ENCODE data around the gene CTTN. TPM values are rescaled to one million over a fixed set of nuclear protein-coding genes. Genes with fewer than 3 reads are reported as not detected.

Gene CTTN
- total RNA-seq, 1 donor from 2014 or later = 51.4 TPM

DNA sequence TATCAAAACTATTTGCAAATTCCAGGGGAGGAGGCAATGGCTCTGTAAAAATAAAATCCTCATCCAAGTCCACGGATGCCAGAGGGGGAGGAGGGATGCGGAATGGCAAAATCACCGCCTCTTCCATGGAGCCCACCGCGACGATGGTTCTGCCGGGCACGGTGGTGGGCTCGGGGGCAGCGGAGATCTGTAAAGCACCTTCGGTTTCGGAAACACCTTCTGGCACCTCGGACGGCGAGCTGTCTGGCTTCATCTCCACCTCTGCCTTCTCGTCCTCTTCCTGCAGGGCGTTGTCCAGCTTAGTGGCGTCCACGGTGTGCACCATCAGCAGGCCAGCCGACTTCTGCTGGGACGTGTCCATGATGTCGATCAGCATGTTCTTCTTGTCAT is 87.7 kb downstream of the CTTN start:
- no peak overlapping the region for H3K27ac Mint-ChIP-seq
- no peaks in the 10 kb centered on the region for H3K36me3 Mint-ChIP-seq (ENCODE audit: low read depth)
- peaks cover under 1% of the 10 kb centered on the region for H3K9me3 Mint-ChIP-seq
- no peak overlapping the region for H3K4me3 Mint-ChIP-seq
- H3K27me3 Mint-ChIP-seq (ENCODE audit: insufficient read depth) = no peaks in the 10 kb centered on the region
- no peaks in the 10 kb centered on the region for H3K4me1 Mint-ChIP-seq (ENCODE audit: low read depth)
- intact Hi-C loops (cut with micrococcal nuclease) = no loop called here
- no peak for DNase-seq (ENCODE audit: low spot score)

Other genes starting within 250 kb of the CTTN start
- 47.9 and 51.8 TPM in 2 replicates for gene FADD, start 195.2 kb upstream of the CTTN start, total RNA-seq
- 56.8 and 60.3 TPM in 2 replicates for gene PPFIA1, start 127.8 kb upstream of the CTTN start, total RNA-seq